ENCODE measurements around the gene TMEM203. TPM values are rescaled to one million over a fixed set of nuclear protein-coding genes. Genes with fewer than 3 reads are reported as not detected.

Gene TMEM203
- total RNA-seq, 1 experiment from 2014 or later = 50.6 TPM

- H3K9me3 Mint-ChIP-seq = no peaks in the 10 kb centered on the region
- TF ChIP-seq ZNF423 (CRISPR knock-in tag; IDR thresholded peaks at IDR 0.05) (no peak), MAX (CRISPR knock-in tag; IDR thresholded peaks at IDR 0.05) (no peak), ZSCAN18 (CRISPR knock-in tag; IDR thresholded peaks at IDR 0.05) (no peak), NFYB (CRISPR knock-in tag; conservative IDR thresholded peaks at IDR 0.05; ENCODE audit: low read depth) (no peak), ZNF396 (CRISPR knock-in tag; IDR thresholded peaks at IDR 0.05; ENCODE audit: borderline replicate concordance) (no peak), GRHL2 (CRISPR knock-in tag; IDR thresholded peaks at IDR 0.05; ENCODE audit: insufficient replicate concordance, severe bottlenecking) (no peak), GABPB1 (CRISPR knock-in tag; IDR thresholded peaks at IDR 0.05) (no peak), ZNF121 (CRISPR knock-in tag; IDR thresholded peaks at IDR 0.05) (no peak), CBFB (CRISPR knock-in tag; IDR thresholded peaks at IDR 0.05; ENCODE audit: low read depth) (no peak), CDX4 (CRISPR knock-in tag; IDR thresholded peaks at IDR 0.05; ENCODE audit: borderline replicate concordance) (no peak), ZNF671 (CRISPR knock-in tag; IDR thresholded peaks at IDR 0.05) (no peak), ZNF281 (CRISPR knock-in tag; IDR thresholded peaks at IDR 0.05) (no peak), MYBL2 (CRISPR knock-in tag; IDR thresholded peaks at IDR 0.05) (no peak), ZNF425 (CRISPR knock-in tag; conservative IDR thresholded peaks at IDR 0.05) (no peak)
- no peak overlapping the region for H3K4me3 Mint-ChIP-seq
- 0 out of 2 replicates have a peak, but pooled peaks cover 3% of the 10 kb centered on the region for H3K36me3 Mint-ChIP-seq
- peaks cover 4% of the 10 kb centered on the region; the same call in 1 of the 2 replicates for H3K4me1 Mint-ChIP-seq
- no peaks in the 10 kb centered on the region for H3K27me3 Mint-ChIP-seq (ENCODE audit: low read depth)
- H3K27ac Mint-ChIP-seq = 0 out of 2 replicates have a peak overlapping the region, but pooled peaks have one; percentile 19
- CTCF ChIA-PET = interaction anchor here (0.7 to 1.0 kb wide), 3 partner anchors 8 to 184 kb away, joined by 3 to 5 read pairs (median 3); partner anchors contain the start of gene RNF224
- ATAC-seq (no peak), DNase-seq (ENCODE audit: low spot score) (no peak)
- POLR2A ChIA-PET = no interaction called here
These were observed 13.4 kb upstream of the TMEM203 start for GRCh38 chr9:137218754-137219271.

- ATAC-seq (no peak), DNase-seq (ENCODE audit: low spot score) (no peak)
- H3K27me3 Mint-ChIP-seq (ENCODE audit: low read depth) = no peaks in the 10 kb centered on the region
- no peak overlapping the region for H3K4me3 Mint-ChIP-seq
- no peaks in the 10 kb centered on the region for H3K9me3 Mint-ChIP-seq
- no peak overlapping the region for H3K27ac Mint-ChIP-seq
- H3K36me3 Mint-ChIP-seq = 0 out of 2 replicates have a peak, but pooled peaks cover 3% of the 10 kb centered on the region
- peaks cover 4% of the 10 kb centered on the region; the same call in 1 of the 2 replicates for H3K4me1 Mint-ChIP-seq
- ChIA-PET POLR2A (no interaction called here), CTCF (interaction anchor here (0.7 to 1.0 kb wide), 5 partner anchors 9 to 183 kb away, joined by 3 to 5 read pairs (median 3); partner anchors contain the start of gene RNF224)
- no peak for TF ChIP-seq HMGXB4 (CRISPR knock-in tag; IDR thresholded peaks at IDR 0.05)
- TF ChIP-seq SOX15 (CRISPR knock-in tag; IDR thresholded peaks at IDR 0.05) = no peak
- TF ChIP-seq GRHL2 (CRISPR knock-in tag; IDR thresholded peaks at IDR 0.05; ENCODE audit: insufficient replicate concordance, severe bottlenecking) = no peak
- no peak for TF ChIP-seq ZNF121 (CRISPR knock-in tag; IDR thresholded peaks at IDR 0.05)
- TF ChIP-seq ATF1 (CRISPR knock-in tag; IDR thresholded peaks at IDR 0.05) = no peak
- TF ChIP-seq ZNF219 (CRISPR knock-in tag; IDR thresholded peaks at IDR 0.05; ENCODE audit: borderline replicate concordance) = no peak
- no peak for TF ChIP-seq ZSCAN18 (CRISPR knock-in tag; IDR thresholded peaks at IDR 0.05)
- TF ChIP-seq SMAD3 (CRISPR knock-in tag; IDR thresholded peaks at IDR 0.05; ENCODE audit: borderline replicate concordance) = no peak
- TF ChIP-seq MAX (CRISPR knock-in tag; IDR thresholded peaks at IDR 0.05) = no peak
- no peak for TF ChIP-seq GTF2I (CRISPR knock-in tag; conservative IDR thresholded peaks at IDR 0.05)
- no peak for TF ChIP-seq CREB1 (CRISPR knock-in tag; IDR thresholded peaks at IDR 0.05)
- TF ChIP-seq MYBL2 (CRISPR knock-in tag; IDR thresholded peaks at IDR 0.05) = no peak
- TF ChIP-seq NR2C2 (CRISPR knock-in tag; IDR thresholded peaks at IDR 0.05) = no peak
- TF ChIP-seq ZNF317 (CRISPR knock-in tag; IDR thresholded peaks at IDR 0.05; ENCODE audit: borderline replicate concordance, low read depth) = no peak
These were observed 12.8 kb upstream of the TMEM203 start for GRCh38 chr9:137218212-137218753.

Measured in WTC11 (cell line).